ENCODE measurements around the gene OVCH1.

DNA sequence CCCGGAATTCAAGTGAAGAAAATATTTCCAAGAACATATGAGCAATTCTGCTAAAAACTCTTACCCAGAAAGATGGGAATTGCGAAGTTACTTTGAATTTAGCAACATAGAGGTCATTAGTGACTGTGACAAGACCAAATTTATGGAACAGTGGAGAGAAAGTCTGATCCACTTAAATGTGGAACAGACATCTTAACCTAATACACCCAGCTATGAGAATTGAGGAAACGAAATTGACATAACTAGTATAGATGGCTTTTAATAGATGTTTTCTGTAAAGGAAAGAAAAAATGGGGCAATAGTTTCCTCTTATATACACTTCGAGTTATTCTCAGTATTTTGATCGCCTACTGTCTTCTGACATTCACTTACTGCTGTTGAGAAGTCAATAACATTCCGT is 4.6 kb downstream of the OVCH1 start:
- TF ChIP-seq, protein P1, sequence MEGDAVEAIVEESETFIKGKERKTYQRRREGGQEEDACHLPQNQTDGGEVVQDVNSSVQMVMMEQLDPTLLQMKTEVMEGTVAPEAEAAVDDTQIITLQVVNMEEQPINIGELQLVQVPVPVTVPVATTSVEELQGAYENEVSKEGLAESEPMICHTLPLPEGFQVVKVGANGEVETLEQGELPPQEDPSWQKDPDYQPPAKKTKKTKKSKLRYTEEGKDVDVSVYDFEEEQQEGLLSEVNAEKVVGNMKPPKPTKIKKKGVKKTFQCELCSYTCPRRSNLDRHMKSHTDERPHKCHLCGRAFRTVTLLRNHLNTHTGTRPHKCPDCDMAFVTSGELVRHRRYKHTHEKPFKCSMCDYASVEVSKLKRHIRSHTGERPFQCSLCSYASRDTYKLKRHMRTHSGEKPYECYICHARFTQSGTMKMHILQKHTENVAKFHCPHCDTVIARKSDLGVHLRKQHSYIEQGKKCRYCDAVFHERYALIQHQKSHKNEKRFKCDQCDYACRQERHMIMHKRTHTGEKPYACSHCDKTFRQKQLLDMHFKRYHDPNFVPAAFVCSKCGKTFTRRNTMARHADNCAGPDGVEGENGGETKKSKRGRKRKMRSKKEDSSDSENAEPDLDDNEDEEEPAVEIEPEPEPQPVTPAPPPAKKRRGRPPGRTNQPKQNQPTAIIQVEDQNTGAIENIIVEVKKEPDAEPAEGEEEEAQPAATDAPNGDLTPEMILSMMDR (IDR thresholded peaks at IDR 0.05 in 2 of 3, conservative IDR thresholded peaks at IDR 0.05 in 1 of 3; ENCODE audit: insufficient read depth in 2 of 3, low read depth in 1 of 3, low read length in 3 of 3) = no peak
- TF ChIP-seq, protein P2, sequence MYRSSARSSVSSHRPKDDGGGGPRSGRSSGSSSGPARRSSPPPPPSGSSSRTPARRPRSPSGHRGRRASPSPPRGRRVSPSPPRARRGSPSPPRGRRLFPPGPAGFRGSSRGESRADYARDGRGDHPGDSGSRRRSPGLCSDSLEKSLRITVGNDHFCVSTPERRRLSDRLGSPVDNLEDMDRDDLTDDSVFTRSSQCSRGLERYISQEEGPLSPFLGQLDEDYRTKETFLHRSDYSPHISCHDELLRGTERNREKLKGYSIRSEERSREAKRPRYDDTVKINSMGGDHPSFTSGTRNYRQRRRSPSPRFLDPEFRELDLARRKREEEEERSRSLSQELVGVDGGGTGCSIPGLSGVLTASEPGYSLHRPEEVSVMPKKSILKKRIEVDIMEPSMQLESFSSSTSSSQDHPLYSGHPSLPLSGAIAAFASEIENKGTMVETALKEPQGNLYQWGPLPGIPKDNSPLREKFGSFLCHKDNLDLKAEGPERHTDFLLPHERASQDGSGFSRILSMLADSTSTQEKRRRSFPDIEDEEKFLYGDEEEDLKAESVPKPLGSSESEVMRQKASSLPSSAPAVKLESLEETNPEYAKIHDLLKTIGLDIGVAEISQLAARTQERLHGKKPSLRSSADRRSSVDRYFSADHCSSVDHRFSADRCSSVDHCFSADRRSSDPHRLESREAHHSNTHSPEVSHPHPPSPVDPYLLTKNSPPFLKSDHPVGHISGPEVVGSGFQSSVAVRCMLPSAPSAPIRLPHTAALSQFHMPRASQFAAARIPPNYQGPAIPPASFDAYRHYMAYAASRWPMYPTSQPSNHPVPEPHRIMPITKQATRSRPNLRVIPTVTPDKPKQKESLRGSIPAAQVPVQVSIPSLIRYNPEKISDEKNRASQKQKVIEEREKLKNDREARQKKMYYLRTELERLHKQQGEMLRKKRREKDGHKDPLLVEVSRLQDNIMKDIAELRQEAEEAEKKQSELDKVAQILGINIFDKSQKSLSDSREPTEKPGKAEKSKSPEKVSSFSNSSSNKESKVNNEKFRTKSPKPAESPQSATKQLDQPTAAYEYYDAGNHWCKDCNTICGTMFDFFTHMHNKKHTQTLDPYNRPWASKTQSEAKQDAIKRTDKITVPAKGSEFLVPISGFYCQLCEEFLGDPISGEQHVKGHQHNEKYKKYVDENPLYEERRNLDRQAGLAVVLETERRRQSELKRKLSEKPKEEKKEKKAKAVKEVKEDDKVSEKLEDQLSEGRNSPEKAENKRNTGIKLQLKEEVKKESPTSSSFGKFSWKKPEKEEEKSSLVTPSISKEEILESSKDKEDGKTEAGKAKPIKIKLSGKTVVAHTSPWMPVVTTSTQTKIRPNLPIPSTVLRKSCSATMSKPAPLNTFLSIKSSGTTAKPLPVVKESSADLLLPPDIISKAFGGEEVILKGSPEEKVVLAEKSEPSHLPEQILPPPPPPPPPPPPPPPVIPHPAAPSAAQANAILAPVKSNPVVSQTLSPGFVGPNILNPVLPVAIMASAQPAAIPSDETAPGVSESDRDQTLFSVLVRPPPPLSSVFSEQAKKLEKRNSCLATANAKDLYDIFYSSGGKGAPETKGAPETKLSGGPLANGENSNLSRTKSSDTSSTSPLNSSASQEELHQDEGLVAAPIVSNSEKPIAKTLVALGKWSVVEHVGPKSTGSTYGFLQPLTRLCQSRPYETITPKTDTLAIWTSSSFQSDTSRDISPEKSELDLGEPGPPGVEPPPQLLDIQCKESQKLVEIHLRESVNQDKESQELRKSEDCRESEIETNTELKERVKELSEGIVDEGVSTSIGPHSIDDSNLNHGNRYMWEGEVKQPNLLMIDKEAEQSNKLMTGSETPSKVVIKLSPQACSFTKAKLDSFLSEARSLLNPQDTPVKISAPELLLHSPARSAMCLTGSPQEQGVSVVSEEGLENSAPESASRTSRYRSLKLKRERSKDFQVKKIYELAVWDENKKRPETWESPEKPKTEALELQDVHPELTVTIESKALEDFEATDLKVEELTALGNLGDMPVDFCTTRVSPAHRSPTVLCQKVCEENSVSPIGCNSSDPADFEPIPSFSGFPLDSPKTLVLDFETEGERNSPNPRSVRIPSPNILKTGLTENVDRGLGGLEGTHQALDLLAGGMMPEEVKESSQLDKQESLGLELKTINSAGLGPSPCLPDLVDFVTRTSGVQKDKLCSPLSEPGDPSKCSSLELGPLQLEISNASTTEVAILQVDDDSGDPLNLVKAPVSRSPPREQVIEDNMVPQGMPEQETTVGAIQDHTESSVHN (IDR thresholded peaks at IDR 0.05; ENCODE audit: borderline replicate concordance in 1 of 2, low read depth in 1 of 2) = no peak
- TF ChIP-seq XRCC5 (IDR thresholded peaks at IDR 0.05; ENCODE audit: low read depth, low read length) (no peak), ZNF830 (CRISPR knock-in tag; IDR thresholded peaks at IDR 0.05) (no peak), FOXA3 (CRISPR knock-in tag; conservative IDR thresholded peaks at IDR 0.05 in 1 of 2, IDR thresholded peaks at IDR 0.05 in 1 of 2) (no peak), SP2 (IDR thresholded peaks at IDR 0.05; ENCODE audit: extremely low read depth, low read depth, low read length, poor library complexity, severe bottlenecking) (no peak), RAD21 (CRISPR knock-in tag; conservative IDR thresholded peaks at IDR 0.05 in 1 of 2, IDR thresholded peaks at IDR 0.05 in 1 of 2) (no peak), LARP7 (IDR thresholded peaks at IDR 0.05) (no peak), BACH1 (tag; IDR thresholded peaks at IDR 0.05) (no peak), ARHGAP35 (IDR thresholded peaks at IDR 0.05; ENCODE audit: partially characterized antibody) (no peak), RBM17 (IDR thresholded peaks at IDR 0.05; ENCODE audit: borderline replicate concordance, low read depth, low read length) (no peak)
- TF ChIP-seq, protein P3, sequence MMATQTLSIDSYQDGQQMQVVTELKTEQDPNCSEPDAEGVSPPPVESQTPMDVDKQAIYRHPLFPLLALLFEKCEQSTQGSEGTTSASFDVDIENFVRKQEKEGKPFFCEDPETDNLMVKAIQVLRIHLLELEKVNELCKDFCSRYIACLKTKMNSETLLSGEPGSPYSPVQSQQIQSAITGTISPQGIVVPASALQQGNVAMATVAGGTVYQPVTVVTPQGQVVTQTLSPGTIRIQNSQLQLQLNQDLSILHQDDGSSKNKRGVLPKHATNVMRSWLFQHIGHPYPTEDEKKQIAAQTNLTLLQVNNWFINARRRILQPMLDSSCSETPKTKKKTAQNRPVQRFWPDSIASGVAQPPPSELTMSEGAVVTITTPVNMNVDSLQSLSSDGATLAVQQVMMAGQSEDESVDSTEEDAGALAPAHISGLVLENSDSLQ (IDR thresholded peaks at IDR 0.05) = no peak
- TF ChIP-seq, protein P4, sequence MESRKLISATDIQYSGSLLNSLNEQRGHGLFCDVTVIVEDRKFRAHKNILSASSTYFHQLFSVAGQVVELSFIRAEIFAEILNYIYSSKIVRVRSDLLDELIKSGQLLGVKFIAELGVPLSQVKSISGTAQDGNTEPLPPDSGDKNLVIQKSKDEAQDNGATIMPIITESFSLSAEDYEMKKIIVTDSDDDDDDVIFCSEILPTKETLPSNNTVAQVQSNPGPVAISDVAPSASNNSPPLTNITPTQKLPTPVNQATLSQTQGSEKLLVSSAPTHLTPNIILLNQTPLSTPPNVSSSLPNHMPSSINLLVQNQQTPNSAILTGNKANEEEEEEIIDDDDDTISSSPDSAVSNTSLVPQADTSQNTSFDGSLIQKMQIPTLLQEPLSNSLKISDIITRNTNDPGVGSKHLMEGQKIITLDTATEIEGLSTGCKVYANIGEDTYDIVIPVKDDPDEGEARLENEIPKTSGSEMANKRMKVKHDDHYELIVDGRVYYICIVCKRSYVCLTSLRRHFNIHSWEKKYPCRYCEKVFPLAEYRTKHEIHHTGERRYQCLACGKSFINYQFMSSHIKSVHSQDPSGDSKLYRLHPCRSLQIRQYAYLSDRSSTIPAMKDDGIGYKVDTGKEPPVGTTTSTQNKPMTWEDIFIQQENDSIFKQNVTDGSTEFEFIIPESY (CRISPR knock-in tag; IDR thresholded peaks at IDR 0.05) = no peak
- TF ChIP-seq, protein P5, sequence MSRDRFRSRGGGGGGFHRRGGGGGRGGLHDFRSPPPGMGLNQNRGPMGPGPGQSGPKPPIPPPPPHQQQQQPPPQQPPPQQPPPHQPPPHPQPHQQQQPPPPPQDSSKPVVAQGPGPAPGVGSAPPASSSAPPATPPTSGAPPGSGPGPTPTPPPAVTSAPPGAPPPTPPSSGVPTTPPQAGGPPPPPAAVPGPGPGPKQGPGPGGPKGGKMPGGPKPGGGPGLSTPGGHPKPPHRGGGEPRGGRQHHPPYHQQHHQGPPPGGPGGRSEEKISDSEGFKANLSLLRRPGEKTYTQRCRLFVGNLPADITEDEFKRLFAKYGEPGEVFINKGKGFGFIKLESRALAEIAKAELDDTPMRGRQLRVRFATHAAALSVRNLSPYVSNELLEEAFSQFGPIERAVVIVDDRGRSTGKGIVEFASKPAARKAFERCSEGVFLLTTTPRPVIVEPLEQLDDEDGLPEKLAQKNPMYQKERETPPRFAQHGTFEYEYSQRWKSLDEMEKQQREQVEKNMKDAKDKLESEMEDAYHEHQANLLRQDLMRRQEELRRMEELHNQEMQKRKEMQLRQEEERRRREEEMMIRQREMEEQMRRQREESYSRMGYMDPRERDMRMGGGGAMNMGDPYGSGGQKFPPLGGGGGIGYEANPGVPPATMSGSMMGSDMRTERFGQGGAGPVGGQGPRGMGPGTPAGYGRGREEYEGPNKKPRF (IDR thresholded peaks at IDR 0.05; ENCODE audit: low read depth, low read length) = no peak

Data from K562 (cell line).